ENCODE data around the gene MROH2B. TPM values are rescaled to one million over a fixed set of nuclear protein-coding genes. Genes with fewer than 3 reads are reported as not detected.

MROH2B gene
- polyA plus RNA-seq, 1 donor from 2014 or later: not detected

DNA sequence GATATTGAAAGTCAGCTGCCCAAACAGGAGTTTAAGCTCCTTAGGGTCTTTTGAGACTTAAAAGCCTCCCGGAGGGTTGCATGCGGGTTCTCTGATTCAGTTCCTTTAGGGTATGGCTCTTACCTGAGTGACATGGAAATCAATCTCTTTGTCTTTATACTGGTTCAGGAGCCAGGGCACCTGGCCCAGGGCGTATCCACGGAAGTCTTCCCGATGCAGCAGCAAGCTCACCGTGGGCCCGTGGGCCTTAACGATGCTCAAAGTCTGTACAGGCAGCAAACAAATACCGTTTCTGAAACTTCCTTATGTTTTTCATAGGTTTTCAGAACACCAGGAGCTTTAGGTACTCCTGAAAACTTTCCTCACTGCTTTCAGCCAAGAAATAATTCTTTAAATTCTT lies 13.2 kb downstream of the MROH2B start:
- no peak overlapping the region for H2AFZ ChIP-seq (ENCODE audit: low read depth, low read length)
- no peak overlapping the region for H3K4me3 ChIP-seq (ENCODE audit: low read length)
- no peak overlapping the region for H3K4me2 ChIP-seq (ENCODE audit: low read length)
- H4K20me1 ChIP-seq (ENCODE audit: insufficient read depth): no peaks in the 10 kb centered on the region
- no peaks in the 10 kb centered on the region for H3K79me2 ChIP-seq (replicated peaks; ENCODE audit: insufficient read depth, low read length)
- H3K27me3 ChIP-seq (ENCODE audit: insufficient read depth, low read depth, low read length): no peaks in the 10 kb centered on the region
- H3K9me3 ChIP-seq (ENCODE audit: low read length): no peaks in the 10 kb centered on the region
- no peak for TF ChIP-seq MXI1 (conservative IDR thresholded peaks at IDR 0.05; ENCODE audit: poor library complexity, severe bottlenecking)
- TF ChIP-seq SMC3 (conservative IDR thresholded peaks at IDR 0.05; ENCODE audit: poor library complexity): no peak
- no peak for TF ChIP-seq EP300 (conservative IDR thresholded peaks at IDR 0.05; ENCODE audit: poor library complexity, severe bottlenecking)
- TF ChIP-seq, protein P1, sequence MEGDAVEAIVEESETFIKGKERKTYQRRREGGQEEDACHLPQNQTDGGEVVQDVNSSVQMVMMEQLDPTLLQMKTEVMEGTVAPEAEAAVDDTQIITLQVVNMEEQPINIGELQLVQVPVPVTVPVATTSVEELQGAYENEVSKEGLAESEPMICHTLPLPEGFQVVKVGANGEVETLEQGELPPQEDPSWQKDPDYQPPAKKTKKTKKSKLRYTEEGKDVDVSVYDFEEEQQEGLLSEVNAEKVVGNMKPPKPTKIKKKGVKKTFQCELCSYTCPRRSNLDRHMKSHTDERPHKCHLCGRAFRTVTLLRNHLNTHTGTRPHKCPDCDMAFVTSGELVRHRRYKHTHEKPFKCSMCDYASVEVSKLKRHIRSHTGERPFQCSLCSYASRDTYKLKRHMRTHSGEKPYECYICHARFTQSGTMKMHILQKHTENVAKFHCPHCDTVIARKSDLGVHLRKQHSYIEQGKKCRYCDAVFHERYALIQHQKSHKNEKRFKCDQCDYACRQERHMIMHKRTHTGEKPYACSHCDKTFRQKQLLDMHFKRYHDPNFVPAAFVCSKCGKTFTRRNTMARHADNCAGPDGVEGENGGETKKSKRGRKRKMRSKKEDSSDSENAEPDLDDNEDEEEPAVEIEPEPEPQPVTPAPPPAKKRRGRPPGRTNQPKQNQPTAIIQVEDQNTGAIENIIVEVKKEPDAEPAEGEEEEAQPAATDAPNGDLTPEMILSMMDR (IDR thresholded peaks at IDR 0.05; ENCODE audit: poor library complexity, severe bottlenecking): no peak
- TF ChIP-seq TAF1 (IDR thresholded peaks at IDR 0.05; ENCODE audit: low read depth): no peak
- TF ChIP-seq, protein P2, sequence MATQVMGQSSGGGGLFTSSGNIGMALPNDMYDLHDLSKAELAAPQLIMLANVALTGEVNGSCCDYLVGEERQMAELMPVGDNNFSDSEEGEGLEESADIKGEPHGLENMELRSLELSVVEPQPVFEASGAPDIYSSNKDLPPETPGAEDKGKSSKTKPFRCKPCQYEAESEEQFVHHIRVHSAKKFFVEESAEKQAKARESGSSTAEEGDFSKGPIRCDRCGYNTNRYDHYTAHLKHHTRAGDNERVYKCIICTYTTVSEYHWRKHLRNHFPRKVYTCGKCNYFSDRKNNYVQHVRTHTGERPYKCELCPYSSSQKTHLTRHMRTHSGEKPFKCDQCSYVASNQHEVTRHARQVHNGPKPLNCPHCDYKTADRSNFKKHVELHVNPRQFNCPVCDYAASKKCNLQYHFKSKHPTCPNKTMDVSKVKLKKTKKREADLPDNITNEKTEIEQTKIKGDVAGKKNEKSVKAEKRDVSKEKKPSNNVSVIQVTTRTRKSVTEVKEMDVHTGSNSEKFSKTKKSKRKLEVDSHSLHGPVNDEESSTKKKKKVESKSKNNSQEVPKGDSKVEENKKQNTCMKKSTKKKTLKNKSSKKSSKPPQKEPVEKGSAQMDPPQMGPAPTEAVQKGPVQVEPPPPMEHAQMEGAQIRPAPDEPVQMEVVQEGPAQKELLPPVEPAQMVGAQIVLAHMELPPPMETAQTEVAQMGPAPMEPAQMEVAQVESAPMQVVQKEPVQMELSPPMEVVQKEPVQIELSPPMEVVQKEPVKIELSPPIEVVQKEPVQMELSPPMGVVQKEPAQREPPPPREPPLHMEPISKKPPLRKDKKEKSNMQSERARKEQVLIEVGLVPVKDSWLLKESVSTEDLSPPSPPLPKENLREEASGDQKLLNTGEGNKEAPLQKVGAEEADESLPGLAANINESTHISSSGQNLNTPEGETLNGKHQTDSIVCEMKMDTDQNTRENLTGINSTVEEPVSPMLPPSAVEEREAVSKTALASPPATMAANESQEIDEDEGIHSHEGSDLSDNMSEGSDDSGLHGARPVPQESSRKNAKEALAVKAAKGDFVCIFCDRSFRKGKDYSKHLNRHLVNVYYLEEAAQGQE (IDR thresholded peaks at IDR 0.05; ENCODE audit: borderline replicate concordance): no peak
- TF ChIP-seq RAD21 (conservative IDR thresholded peaks at IDR 0.05): no peak
- TF ChIP-seq EZH2 (IDR thresholded peaks at IDR 0.05; ENCODE audit: borderline replicate concordance, insufficient read depth, low read length, poor library complexity, severe bottlenecking): no peak
- no peak for TF ChIP-seq POLR2AphosphoS5 (IDR thresholded peaks at IDR 0.05)
- H3K27ac ChIP-seq (ENCODE audit: low read length): no peak overlapping the region
- H3K36me3 ChIP-seq (ENCODE audit: insufficient read depth, low read length): no peaks in the 10 kb centered on the region
- H3K9ac ChIP-seq (ENCODE audit: low read length): no peak overlapping the region
- H3F3A ChIP-seq (ENCODE audit: insufficient read depth, low read length, poor library complexity, severe bottlenecking): no peaks in the 10 kb centered on the region
- H3K9me2 ChIP-seq (ENCODE audit: insufficient read depth, low read length): no peaks in the 10 kb centered on the region

DNA sequence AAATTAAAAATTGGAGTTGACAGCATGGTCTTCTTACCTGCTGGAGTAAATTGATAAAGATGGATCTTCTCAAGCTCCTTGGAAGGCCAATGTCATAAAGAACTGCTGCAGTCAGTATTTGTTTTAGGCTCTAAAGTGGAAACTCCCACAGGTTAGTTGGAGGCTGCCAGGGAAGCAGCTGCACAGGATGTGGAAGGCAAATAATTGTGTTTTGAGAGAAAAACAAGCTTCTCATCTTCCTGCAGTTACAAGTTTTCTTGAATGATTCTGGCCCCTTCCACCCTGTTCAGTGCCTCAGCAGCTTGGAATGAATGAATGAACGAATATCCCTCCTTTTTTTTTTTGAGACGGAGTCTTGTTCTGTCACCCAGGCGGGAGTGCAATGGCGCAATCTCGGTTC lies 13.9 kb downstream of the MROH2B start:
- Histone ChIP-seq H3K4me3 (ENCODE audit: low read length) (no peak overlapping the region), H3K27me3 (ENCODE audit: insufficient read depth, low read depth, low read length) (no peaks in the 10 kb centered on the region), H3K79me2 (replicated peaks; ENCODE audit: insufficient read depth, low read length) (no peaks in the 10 kb centered on the region), H3K9me2 (ENCODE audit: insufficient read depth, low read length) (no peaks in the 10 kb centered on the region), H3K27ac (ENCODE audit: low read length) (no peak overlapping the region), H3K36me3 (ENCODE audit: insufficient read depth, low read length) (no peaks in the 10 kb centered on the region), H3K4me2 (ENCODE audit: low read length) (no peak overlapping the region), H3K9ac (ENCODE audit: low read length) (no peak overlapping the region), H2AFZ (ENCODE audit: low read depth, low read length) (no peak overlapping the region), H3F3A (ENCODE audit: insufficient read depth, low read length, poor library complexity, severe bottlenecking) (no peaks in the 10 kb centered on the region), H4K20me1 (ENCODE audit: insufficient read depth) (no peaks in the 10 kb centered on the region), H3K9me3 (ENCODE audit: low read length) (no peaks in the 10 kb centered on the region)
- TF ChIP-seq EP300 (conservative IDR thresholded peaks at IDR 0.05; ENCODE audit: poor library complexity, severe bottlenecking): no peak
- no peak for TF ChIP-seq MXI1 (conservative IDR thresholded peaks at IDR 0.05; ENCODE audit: poor library complexity, severe bottlenecking)
- no peak for TF ChIP-seq EZH2 (IDR thresholded peaks at IDR 0.05; ENCODE audit: borderline replicate concordance, insufficient read depth, low read length, poor library complexity, severe bottlenecking)
- no peak for TF ChIP-seq TAF1 (IDR thresholded peaks at IDR 0.05; ENCODE audit: low read depth)
- no peak for TF ChIP-seq POLR2AphosphoS5 (IDR thresholded peaks at IDR 0.05)

Data from neural cell (in vitro differentiated cells).